Hippocampal formation (tissue), 2 donors: ENCODE results near the gene ZNF783.

ENCODE experiments used
- DNase-seq, 2 donors: peaks; one replicate each; lab custom pipeline; 2025; lab: John Stamatoyannopoulos, UW

Gene ZNF783

GRCh38 chr7:149281508-149282330, 19.7 kb downstream of the ZNF783 start:
- no peak for DNase-seq

GRCh38 chr7:149282331-149282655, 20.3 kb downstream of the ZNF783 start:
- DNase-seq, result no peak

- DNase-seq, result no peak
Observed at GRCh38 chr7:149283321-149283720, 21.3 kb downstream of the ZNF783 start.

- no peak for DNase-seq
Observed at GRCh38 chr7:149284343-149284742, 22.3 kb downstream of the ZNF783 start.

GRCh38 chr7:149284850-149285585, 23.0 kb downstream of the ZNF783 start:
- DNase-seq, result peak; percentile 80 to 87

- DNase-seq, result no peak
Observed at GRCh38 chr7:149285603-149286002, 23.6 kb downstream of the ZNF783 start.

DNA sequence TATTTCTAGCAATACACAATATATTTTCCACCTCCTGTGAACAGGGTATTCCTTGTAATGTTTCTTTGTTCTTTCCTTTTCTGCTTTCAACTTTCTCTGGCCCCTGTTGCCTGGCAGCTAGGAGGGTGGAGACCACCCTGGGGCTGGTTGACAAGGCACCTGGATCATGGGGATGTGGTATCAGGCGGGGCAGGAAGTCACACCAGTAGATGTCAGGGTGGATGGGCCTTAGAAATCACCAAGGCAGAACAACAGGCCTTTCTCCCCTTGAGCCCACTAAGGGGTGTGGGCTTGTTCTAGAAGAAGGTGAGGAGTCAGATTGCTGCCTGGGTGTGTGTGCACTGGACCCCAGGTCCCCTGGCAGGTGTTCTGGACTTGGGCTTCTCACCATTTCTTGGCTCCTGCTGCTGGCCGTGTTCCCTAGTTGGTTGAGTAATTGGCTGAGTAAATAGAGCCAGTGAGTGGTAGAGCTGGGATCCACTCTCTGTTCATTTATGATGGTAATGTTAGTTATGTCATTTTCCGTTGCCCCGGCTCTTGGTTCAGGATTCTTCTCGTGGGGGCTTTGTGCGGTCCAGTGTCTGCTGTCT, 24.9 kb downstream of the ZNF783 start:
- DNase-seq, result no peak

- DNase-seq, result no peak
Observed at GRCh38 chr7:149287622-149288021, 25.6 kb downstream of the ZNF783 start.

GRCh38 chr7:149289262-149289661, 27.3 kb downstream of the ZNF783 start:
- no peak for DNase-seq

GRCh38 chr7:149289856-149290255, 27.9 kb downstream of the ZNF783 start:
- DNase-seq, result no peak

DNA sequence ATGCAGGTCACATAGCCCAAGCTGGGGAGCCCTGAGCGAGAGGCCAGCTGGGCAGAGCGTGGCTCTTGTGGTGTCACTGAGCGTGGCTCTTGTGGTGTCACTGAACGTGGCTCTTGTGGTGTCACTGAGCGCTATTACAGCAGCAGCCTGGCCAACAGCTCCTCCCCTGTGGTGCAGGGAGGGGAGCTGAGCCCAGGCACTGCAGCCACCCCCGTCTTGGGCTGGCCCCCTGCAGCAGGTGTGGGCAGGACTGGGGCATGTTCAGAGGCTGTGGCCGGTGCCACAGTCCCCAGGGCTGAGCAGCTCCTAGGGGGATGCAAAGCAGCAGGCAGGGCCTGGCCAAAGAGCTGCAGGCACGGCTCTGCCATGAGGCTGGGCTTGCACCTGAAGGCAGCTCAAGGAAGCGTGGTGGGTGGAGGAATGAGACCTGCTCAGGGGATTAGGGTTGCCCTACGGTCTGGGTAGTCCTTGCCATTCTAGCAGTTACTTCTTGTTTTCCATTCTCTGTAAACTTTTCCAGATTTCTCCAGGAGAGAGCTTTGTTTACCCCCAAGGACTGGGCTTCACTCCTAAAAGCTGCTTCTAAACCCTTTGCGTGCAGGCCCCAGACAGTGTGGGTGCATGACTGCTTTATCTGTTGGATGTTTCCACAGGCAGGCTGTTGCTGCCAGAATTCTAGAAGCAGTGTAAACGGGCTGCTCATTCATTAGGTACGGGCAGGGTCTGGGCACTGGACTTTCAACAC, 29.2 kb downstream of the ZNF783 start:
- no peak for DNase-seq

DNA sequence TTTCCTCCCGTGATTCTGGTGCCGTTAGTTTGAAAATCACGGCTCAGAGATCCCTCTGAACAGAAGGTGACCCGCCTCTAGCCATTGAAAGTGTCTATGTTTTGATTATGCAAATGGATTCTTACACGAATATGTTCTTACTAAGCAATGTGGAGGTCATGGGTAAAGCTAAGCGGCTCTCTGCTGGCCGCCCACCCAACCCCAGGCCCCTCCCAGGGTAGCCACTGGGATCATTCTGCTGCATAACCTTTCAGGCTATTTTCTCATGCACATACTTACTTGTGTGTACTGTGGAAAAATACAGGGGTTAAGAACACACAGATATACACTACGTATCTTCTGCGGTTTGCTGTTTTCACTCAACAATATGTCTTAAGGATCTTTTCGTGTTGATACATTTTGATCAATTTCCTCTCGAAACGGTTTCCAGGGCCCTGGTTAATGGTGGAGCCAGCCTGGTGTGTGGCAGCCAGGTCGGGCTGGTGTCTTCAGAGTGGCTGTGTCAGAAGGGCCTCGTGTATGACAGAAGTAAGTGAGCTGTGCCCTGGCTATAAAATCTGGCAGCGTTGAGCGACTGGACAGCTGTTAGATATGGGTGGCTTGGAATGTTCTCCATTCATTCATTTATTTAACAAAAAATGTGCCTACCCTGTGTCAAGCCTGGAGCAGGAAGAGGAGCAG, 29.9 kb downstream of the ZNF783 start:
- DNase-seq, result no peak

- no peak for DNase-seq
Observed at GRCh38 chr7:149292462-149292823, 30.4 kb downstream of the ZNF783 start.

- DNase-seq, result no peak
Observed at GRCh38 chr7:149293338-149293737, 31.3 kb downstream of the ZNF783 start.

DNA sequence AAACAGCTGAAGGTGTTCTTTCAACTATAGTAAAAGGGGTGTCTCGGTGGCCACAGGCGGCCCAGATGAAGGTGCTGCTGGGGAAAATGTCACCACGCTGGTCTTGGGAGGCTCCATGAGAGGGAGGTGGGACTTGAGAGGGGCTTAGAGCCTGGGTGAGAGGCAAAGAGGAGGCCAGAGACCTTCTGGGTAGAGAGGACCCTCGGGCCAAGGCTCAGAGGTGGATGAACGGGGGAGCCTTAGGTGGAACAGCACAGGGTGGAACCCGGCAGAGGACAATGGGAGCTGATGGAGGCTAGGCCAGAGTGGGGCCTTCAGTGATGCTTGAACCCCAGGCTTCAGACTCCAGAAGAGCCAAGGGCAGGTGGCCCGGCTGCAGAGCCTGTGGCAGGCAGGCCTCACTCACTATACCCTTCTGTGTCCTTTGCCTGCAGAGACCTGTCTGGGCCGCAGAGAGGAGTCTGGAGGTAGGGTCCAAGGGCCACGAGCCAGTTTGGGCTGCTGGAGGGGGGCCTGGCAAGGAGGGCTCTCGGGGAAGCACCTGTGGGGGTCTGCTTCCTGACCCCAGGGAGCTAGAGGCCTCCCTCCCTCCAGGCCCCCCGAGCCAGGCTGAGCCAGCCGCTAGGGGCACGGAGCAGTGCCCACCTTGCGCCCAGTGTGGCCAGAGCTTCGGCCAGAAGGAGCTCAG, 32.1 kb downstream of the ZNF783 start:
- DNase-seq, result no peak

GRCh38 chr7:149294634-149295480, 32.9 kb downstream of the ZNF783 start:
- DNase-seq, result no peak

GRCh38 chr7:149295481-149295850, 33.5 kb downstream of the ZNF783 start:
- no peak for DNase-seq

DNA sequence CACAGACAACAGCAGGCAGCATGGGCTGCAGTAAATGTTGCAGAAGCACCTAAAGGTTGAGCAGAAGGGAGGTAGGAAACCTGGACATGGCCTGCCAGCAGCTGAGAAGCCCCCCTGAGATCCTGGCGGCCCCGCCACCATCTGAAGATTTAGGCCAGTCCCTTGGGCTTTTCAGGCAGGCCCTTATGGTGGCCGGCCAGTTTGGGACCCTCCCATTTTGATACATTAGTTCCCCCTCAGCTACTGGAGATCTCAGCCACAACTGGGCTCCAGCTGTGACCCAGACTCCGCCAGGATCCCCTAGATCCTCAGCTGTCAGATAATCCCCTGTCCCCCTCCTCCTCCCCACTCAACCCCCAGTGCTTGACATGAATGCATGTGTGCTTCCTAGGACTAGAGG, 34.4 kb downstream of the ZNF783 start:
- no peak for DNase-seq

- no peak for DNase-seq
Observed at GRCh38 chr7:149297034-149297755, 35.2 kb downstream of the ZNF783 start.
